ENCODE measurements around the gene RS1.

RS1 gene

DNA sequence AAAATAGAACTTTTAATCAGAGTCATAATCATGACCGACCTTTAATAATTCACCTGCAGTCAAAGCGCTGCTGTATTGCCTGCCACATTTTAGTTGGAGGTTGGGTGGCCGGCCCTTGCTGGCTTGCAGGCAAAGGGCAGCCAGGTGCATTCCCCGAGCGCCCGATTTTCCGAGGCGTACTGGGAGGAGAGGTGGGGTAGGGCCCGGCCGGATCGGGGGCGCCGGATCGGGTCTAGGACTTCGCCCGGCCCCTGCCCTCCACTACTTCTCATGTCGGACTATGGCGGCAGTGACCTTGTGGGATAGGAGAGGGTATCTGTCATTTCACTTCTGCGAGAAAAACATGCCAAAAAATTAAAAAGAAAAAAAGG lies 2.5 kb upstream of the RS1 start:
- no peak for DNase-seq (ENCODE audit: low read depth, low spot score)
- no peak overlapping the region for H3K27ac ChIP-seq

DNA sequence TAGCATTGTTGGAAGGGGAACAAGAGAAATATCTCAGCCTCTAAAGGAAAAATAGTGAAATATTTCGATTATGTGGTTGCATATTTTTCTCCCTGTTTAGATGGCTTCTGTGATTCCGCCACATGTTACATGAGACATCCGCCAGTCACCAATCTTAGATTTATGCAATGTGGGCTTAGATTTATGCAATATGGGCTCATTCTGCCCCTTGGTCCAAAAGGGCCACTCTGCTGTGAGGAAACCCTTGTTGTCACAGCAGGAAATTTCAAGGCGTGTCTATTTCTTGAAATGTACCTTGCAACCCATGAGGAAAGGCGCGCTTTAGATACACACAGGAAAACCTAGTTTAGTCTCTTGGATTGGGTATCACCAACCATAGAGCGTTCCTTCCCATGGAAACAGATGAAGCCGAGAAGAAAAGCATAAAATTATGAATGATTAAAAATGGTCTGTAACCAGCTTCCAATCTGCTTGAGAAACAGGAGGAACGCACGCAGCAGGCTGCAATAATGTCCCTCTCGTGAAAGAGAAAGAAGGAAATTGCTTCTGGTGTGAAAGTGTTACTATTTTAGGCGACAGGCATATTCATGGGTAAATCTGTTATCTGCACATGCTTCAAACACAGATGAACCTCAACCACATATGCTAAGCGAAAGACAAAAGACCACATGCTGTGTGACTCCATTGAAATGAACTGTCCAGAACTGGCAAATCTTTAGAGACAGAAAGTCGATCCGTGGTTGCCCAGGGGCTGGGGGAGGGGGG lies 3.7 kb downstream of the RS1 start:
- no peak overlapping the region for H3K27ac ChIP-seq
- no peak for DNase-seq (ENCODE audit: low read depth, low spot score)

DNA sequence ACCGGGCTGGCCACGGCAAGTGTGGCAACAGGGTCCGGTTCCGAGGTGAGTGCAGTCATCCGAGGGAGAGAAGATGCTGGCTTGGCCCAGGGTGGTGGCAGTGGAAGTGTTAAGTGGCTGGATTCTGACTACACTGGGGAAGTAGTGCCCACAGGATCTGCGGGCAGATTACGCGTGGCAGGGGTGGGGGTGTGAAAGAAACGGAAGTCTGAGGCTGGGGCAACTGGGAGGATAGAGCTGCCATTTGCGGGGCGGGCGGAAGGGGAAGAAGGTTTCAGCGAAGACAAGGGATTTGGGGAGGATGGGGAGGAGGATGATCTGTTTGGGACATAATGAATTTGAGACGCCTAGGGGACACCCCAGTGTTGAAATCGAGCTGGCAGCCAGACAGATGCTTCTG lies 5.3 kb downstream of the RS1 start:
- H3K27ac ChIP-seq = no peak overlapping the region
- no peak for DNase-seq (ENCODE audit: low read depth, low spot score)

DNA sequence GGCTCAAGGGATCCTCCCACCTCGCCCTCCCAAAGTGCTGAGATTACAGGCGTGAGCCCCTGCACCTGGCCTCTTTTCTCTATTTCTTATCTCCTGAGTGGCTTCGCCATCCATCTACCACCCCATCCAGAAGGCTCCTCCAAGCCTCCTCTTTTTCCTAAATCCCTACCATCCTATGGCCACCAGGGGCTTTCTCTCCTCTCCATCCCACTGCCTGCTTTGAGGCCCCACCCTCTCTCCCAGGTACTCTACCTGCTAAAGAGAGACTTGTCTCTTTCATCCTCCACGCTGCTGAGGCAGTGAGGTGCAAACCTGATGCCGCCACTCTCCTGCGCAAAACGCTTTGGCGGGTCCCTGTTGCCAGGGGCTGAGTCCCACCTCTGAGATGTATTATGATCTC lies 7.0 kb downstream of the RS1 start:
- H3K27ac ChIP-seq = no peak overlapping the region
- no peak for DNase-seq (ENCODE audit: low read depth, low spot score)

DNA sequence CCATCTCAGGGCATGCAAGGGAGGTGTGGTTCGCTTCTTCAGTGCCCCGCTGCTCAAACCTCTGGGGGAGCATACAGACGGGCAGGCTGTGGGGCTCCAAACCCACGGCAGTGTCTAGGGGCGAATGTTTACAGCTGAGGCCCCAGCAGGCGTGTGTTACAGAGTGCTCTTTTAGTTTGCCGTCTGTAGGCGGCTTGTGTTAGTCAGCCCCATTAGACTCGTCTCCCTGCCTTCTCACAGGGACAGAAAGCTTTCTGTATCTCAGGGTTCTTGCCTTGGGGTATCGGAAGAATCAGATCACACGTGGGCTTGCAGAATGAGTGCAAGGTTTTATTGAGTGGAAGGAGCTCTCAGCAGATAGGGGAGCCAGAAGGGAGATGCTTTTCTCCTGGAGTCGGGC lies 10.6 kb downstream of the RS1 start:
- H3K27ac ChIP-seq = no peak overlapping the region
- no peak for DNase-seq (ENCODE audit: low read depth, low spot score)

DNA sequence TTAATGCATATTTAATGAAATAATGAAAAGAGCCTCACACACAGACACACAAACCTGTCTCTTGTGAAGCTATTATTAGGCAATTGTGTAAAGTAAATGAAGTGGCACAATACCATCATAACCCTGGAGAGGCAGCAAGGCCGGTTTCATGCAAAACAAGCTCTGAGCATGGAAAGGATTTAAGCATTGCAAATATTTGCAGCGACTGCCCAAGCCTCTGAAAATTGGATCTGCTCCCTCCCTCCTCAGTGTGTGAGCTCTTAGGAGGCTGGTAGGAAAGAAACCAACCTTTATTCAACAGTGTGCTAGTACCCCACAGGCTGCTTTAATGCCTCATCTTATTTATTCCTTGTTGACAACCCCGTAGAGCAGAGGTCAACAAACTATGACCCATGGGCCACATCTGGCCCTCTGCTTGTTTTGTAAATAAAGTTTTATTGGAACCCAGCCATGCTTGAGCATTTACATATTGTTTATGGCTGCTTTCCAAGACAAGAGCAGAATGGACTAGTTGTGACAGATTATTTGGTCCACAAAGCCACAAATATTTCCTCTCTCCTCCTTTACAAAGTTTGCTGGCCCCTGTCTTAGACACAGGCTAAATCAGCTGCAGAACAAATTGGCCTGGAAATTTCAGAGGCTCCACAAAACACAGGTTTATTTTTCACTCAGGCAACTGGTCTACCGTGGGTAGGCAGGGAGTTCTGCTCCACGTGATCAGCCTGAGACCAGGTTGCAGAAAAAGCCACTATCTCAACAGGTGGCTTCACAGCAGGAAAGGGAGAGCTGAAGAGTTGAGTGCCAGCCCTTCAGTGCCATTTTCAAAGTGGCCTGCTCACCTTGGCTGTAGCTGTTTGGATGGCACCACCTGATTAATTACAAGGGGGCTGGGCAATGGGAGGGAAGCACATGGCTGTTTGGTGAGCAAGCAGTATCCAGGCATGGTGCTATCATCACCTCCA lies 16.8 kb downstream of the RS1 start:
- H3K27ac ChIP-seq = no peak overlapping the region

DNA sequence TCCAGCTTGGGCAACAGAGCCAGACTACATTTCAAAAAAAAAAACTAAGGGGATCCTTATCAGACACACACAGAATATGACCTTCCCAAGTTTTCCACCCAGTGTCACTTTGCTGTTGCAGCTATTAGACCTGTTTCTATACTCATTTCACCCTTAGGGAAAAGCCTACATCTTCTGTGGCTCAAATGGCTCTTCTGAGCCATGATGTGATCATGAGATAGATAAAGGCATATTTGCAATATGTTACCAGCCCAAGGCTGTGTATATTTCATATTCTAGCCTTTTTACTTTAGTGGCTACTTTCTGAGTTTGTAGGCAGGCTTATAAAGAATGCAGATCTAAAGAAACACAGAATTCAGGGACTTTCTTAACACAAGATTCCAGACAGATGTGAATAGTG lies 19.3 kb downstream of the RS1 start:
- DNase-seq (ENCODE audit: low read depth, low spot score) = no peak
- no peak overlapping the region for H3K27ac ChIP-seq

More for the DNA sequence above, 16.8 kb downstream of the RS1 start:
- DNase-seq (ENCODE audit: low read depth, low spot score) = no peak

DNA sequence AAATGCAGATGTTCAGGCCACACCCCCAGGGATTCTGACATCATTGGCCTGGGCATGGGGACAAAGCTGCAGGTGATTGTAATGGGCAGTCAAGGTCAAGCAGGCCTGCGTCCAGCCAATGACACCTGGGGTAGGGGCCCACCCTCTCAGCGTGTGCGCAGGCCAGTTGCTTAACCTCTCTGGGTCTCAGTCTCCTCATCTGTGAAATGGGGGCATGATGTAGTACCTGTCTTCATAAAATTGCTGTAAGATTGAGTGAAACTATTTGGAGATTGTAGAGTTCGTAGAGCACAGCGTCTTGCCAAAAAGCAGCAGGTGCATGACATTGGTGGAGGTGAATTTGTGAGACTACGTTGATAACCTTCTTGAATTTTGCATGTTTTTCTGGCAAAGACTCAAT lies 21.2 kb downstream of the RS1 start:
- DNase-seq (ENCODE audit: low read depth, low spot score) = no peak
- no peak overlapping the region for H3K27ac ChIP-seq

DNA sequence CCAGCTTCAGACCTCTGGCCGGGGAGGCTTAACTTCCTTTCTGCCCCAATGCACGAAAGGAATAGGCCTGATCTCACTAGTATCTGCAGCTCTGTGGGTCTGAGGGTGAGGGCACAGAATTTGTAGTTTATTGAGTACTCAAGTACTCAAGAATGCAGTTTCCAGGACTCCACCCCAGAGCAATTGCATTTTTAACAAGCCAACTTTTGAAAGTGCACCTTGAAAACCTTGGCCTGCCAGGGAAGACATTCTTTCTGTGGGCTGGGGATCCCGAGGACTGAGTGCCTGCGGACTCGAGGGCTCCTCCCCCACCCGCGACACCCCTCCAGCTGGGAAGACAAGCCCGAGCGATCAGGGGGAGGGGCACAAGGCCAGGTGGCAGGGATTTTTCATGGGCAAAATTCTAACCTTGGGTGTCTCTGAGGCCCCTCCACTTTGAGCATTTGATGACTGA lies 22.4 kb downstream of the RS1 start:
- no peak overlapping the region for H3K27ac ChIP-seq
- no peak for DNase-seq (ENCODE audit: low read depth, low spot score)

DNA sequence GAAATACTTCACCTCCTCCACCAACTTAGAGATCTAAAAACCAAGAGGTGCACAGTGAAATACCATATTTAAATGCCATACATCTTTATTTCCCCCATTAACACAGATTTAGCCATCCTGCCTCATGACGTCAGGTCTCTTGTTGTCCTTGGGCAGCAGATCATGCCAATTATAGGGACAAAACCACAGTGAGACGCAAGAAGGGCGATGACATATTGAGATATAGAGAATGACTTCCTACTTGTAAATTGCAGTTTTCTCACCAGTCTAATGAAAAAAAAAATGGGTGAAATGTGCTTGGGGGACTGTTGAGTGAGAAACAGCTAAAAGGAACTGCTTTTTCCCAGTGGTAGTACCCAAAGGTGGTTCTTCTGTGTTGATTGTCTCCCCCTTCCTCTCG lies 24.3 kb downstream of the RS1 start:
- H3K27ac ChIP-seq = no peak overlapping the region
- DNase-seq (ENCODE audit: low read depth, low spot score) = no peak

DNA sequence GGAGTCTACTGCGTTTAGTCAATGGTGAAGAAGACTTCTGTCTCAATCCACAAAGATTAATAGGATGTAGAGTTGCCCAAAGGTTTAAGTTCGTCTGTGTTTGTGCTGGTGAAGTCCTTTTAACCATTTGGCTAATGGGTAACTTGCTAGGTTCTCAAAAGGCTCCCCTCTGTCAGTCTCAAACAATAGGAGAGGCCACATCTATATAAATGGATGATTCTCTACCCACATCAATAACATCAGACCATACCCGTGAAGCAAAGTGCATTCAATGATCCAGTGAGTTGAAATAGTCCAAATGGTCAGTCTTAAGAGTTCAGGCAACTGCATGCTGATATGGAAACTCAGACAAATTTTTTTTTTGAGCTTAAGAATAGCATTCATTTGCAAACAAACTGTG lies 28.1 kb downstream of the RS1 start:
- DNase-seq (ENCODE audit: low read depth, low spot score) = no peak
- no peak overlapping the region for H3K27ac ChIP-seq

DNA sequence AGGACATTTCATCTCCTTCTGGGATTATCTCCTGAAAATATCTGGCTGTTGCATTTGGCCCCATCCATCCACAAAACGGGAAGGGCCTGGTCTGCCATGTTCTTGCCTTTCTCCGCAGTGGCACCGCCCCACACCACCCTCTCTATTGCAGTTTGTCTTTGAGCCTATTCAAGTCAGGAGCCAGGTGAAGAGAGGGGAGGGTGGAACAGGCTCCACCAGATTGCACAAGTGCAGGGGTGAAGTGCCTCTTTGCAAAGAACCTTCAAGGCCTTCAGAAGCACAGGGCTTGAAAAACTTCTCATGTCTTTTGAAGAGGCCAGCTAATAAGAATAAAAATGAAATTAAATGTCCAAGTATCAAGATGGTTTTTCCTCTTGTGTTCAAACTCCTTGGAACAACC lies 28.7 kb downstream of the RS1 start:
- DNase-seq (ENCODE audit: low read depth, low spot score) = no peak
- H3K27ac ChIP-seq = no peak overlapping the region

DNA sequence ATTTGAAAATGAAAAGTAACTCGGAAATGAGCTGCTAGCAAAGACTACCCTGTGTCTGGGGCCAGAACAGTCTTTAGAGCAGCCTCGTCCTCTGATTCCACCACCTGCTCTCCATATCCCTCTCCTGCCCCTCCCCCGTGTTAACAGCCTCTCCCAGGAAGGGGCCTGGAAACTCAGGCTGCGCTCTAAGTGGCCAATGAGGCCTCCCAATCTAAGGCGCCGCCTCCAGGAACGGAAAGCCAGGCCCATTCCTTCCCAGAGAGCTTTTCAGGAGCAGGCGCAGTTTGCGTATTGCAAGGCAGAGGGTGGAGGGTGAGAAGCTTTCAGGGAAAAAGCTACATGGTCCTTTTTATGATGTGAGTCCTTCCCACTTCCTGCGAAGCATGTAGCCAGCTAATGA lies 31.2 kb downstream of the RS1 start:
- H3K27ac ChIP-seq = no peak overlapping the region
- no peak for DNase-seq (ENCODE audit: low read depth, low spot score)

DNA sequence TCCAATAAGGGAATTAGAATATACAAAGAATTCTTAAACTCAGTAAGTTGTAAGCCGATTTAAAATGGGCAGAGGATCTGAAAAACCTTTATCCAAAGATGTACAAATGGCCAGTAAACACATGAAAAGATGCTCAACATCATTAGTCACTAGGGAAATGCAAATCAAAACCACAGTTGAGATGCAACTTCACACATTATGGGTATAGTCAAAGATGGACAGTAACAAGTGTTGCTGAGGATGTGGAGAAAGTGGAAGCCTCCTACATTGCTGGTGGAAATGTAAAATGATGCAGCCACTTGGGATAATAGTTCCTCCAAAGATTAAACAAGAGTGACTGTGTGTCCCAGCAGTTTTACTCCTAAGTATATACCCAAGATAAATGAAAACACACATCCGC lies 32.6 kb downstream of the RS1 start:
- no peak overlapping the region for H3K27ac ChIP-seq
- no peak for DNase-seq (ENCODE audit: low read depth, low spot score)

DNA sequence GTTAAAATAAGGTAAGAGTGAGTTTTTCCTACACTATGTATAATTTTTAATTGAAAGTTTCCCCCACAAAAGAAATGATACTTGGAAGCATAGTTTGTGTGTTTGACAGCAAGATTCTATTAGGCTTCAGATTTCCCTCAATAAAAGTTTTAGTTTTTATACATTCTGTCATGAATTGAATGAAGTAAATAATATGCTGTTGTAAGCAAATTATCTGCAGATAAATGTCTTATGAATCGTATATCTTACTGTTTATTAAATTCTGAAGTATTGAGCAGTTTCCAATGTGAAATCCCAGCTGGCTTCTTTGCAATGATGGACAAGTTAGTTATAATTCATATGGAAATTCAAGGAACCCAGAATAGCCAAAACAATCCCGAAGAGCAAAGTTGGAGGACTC lies 33.5 kb downstream of the RS1 start:
- DNase-seq (ENCODE audit: low read depth, low spot score) = no peak
- H3K27ac ChIP-seq = no peak overlapping the region

DNA sequence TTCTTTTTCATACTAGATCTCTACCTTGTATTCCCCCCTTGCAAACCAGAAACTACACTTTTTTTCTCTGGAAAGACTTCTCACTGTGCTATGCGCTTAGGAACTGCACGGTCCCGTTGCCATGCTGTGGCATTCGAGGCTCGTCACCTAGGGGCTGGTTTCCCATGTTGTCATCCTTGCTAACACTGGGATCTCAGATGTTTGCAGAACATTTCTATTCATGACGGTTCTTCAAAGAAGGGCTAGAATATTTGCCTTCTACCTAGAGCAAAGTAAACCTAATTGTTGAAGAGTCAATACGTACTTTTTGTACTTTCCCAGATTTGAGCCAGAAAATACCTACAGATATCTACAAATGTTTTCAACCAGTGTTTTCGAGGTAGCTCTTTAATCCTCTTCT lies 41.0 kb downstream of the RS1 start:
- DNase-seq (ENCODE audit: low read depth, low spot score) = no peak
- no peak overlapping the region for H3K27ac ChIP-seq

DNA sequence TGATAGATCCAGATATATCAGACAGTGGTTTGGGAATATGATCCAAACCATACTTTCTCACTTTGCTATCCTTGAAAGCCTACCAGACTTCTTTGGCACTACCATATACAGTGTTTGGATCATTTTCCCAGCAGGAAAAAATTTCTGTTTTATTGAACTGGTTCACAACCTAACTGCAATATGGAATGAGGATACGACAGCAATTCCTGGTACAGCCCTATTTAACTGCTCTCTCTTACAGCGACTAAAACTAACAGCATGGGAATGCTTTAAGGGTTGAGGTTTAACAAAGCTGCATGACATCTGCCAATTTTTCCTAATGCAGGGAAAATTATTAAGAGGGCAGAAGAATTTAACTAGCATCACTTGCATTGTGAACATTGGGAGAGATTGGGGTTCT lies 47.3 kb downstream of the RS1 start:
- H3K27ac ChIP-seq = no peak overlapping the region
- no peak for DNase-seq (ENCODE audit: low read depth, low spot score)

DNA sequence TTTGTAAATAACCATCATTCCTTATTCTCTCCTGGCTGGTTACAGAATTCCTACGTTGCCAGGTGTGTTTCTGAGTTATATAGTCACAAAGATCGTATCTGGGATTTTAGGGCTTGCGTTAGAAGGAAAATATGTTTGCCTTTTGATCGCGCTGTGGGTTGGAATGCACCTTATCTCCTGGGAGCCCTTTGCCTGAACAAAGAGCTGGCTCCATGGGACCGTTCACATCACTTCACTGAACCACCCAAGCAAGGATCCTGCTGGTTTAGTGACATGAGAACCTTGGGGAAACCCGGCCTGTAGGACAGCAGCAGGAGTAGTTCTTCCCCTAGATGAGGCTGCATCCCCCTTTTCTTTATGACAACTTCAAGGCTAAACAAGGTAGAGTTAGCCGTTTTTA lies 51.6 kb downstream of the RS1 start:
- H3K27ac ChIP-seq = no peak overlapping the region
- no peak for DNase-seq (ENCODE audit: low read depth, low spot score)

DNA sequence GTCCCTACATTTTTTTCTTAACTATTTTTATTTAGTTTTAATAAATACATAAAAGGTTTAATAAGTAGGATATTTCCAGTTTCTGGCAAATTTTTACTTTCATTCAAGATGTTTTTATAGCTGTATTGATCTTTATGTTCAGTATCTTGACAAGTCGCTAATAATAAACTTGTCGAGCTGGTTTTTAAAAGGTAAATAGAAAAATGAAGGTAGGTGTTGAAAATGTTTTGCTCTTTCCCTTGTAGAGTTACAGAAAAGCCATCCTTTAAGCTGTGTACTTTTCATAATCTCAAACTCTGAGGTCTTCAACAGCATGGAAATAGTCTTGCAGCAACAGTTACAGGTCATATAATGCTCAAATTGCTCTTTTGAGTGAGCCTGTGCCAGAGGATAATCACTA lies 52.6 kb downstream of the RS1 start:
- no peak overlapping the region for H3K27ac ChIP-seq
- DNase-seq (ENCODE audit: low read depth, low spot score) = no peak

DNA sequence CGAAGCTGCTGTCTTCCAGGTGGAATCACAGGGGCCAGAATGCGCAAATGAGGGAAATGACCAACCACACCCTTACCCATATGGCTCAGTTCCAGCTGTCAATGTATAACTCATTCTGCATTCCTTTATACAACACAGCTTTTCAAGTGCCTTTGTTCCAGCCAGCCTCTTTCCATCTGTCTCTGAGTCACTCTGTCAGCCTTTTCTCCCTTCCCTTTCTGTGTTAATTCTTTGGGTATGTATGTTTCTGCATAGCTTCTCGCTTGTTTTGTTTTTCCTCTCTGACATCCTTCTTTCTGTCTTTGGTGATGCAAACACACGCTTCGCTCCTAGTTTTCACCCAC lies 54.5 kb downstream of the RS1 start:
- peak; percentile 48 for DNase-seq (ENCODE audit: low read depth, low spot score)
- peak overlapping the region; percentile 31 for H3K27ac ChIP-seq

DNA sequence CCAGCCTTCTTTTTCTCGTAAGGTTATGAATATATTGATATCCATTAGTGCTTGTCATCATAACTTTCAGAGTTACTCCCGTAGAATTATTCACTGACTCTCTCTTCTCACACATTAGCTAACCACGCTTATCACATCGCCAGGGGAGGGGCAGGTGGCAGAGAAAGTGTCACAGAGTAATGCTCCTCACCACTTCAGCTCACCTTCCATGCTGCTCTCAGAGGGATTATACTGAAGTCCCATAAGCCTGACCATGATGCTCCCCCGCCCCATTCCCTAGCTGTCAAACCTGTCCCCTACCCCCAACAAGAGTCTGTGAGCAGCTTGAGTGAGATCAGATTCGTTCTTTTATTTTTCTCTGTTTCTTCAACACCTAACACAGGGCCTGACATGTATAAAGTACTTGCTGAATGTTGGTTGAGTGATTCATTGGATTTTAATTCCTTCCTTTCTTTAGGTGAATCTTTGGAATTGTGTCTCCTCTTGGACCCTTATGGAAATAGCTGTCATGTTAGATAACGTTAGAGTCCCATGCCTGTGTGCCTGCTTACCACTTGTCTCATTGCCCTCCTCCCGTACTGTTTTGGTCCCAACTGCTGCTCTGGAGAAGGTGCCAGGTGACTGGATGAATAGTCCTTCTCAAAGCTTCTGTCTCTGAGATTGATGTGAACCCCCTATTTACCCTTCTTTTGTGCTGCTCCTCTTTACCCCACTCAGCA lies 55.1 kb downstream of the RS1 start:
- peak overlapping the region; percentile 31 for H3K27ac ChIP-seq
- no peak for DNase-seq (ENCODE audit: low read depth, low spot score)

All from epithelial cell of prostate (primary cell).